Panc1 (cell line): ENCODE data around the gene WHRN. TPM values are rescaled to one million over a fixed set of nuclear protein-coding genes. Genes with fewer than 3 reads are reported as not detected.

ENCODE experiments used
- ATAC-seq: fragments of 200-7000 bp; cut with Tn5 transposase; 2 replicates; pipeline ENCODE4 v1.9.1; 2020; ENCODE audit warnings: mild to moderate bottlenecking, moderate library complexity
- BruUV-seq: library from RNA; stranded (reverse); fragments of 400-500 nt; replicated peaks from 2 replicates; lab custom pipeline; 2021; lab: Mats Ljungman, UMichigan
- CTCF ChIA-PET: fragments of 300-600 bp; sonication (Branson Sonifier 250); formaldehyde crosslinking; loops from one replicate; lab custom pipeline; 2022; ENCODE audit warnings: antibody characterized with exemption; lab: Charles Lee
- POLR2A ChIA-PET: fragments of 300-600 bp; sonication (Branson Sonifier 250); formaldehyde crosslinking; loops from one replicate; lab custom pipeline; 2022; ENCODE audit warnings: antibody characterized with exemption; lab: Charles Lee
- DNase-seq: peaks from one replicate; pipeline ENCODE4 v3.0.0-alpha.2; 2010; ENCODE audit warnings: low read depth, low spot score
- H3K27ac ChIP-seq: 2 replicates; pipeline ENCODE4 v1.5.1; 2011; ENCODE audit warnings: mild to moderate bottlenecking, low read length, inconsistent platforms
- H3K27me3 ChIP-seq: fragments of 200-500 bp; sonication (Bioruptor generic); 2 replicates; pipeline ENCODE4 v1.6.0; 2014; ENCODE audit warnings: low read length, inconsistent platforms; ENCODE audit not compliant: control insufficient read depth, insufficient read depth
- H3K36me3 ChIP-seq: fragments of 200-500 bp; sonication (Bioruptor generic); 2 replicates; pipeline ENCODE4 v1.5.1; 2014; ENCODE audit warnings: inconsistent platforms, mild to moderate bottlenecking, low read length, moderate library complexity; ENCODE audit not compliant: control insufficient read depth, insufficient read depth
- H3K4me1 ChIP-seq: 2 replicates; pipeline ENCODE4 v1.5.1; 2011; ENCODE audit warnings: inconsistent platforms, mild to moderate bottlenecking, low read length, moderate library complexity; ENCODE audit not compliant: control insufficient read depth, insufficient read depth
- H3K4me3 ChIP-seq, 2 experiments: 2 replicates each; pipeline ENCODE4 v1.5.1; 2011 to 2012; ENCODE audit warnings: low read depth in 2 of 2, low read length in 2 of 2, mild to moderate bottlenecking in 2 of 2, inconsistent platforms in 1 of 2, moderate library complexity in 1 of 2
- H3K9me3 ChIP-seq: fragments of 200-500 bp; sonication (Bioruptor generic); 2 replicates; pipeline ENCODE4 v1.5.1; 2014; ENCODE audit warnings: low read depth, mild to moderate bottlenecking, inconsistent platforms, low read length, moderate library complexity; ENCODE audit not compliant: control insufficient read depth, insufficient read depth
- POLR2AphosphoS5 ChIP-seq: IDR thresholded peaks from 2 replicates; pipeline ENCODE4 v1.6.1; 2012; ENCODE audit warnings: mild to moderate bottlenecking, low read depth, low read length, moderate library complexity
- SIN3A ChIP-seq: IDR thresholded peaks from 2 replicates; pipeline ENCODE4 v1.6.1; 2012; ENCODE audit warnings: low read depth, mild to moderate bottlenecking, low read length, moderate library complexity, borderline replicate concordance; ENCODE audit not compliant: insufficient read depth
- TCF7L2 ChIP-seq: IDR thresholded peaks from 2 replicates; pipeline ENCODE4 v1.6.1; 2011; ENCODE audit warnings: mild to moderate bottlenecking, low read depth, low read length, inconsistent platforms
- in situ Hi-C: cut with HindIII; loops from 2 replicates; pipeline ENCODE4 v1.10.0; 2016; ENCODE audit warnings: low sequenced_read_pairs, low pct_unique_long_range_greater_than_20kb
- intact Hi-C: fragments of 100-400 bp; cut with micrococcal nuclease; formaldehyde crosslinking; loops from one replicate; pipeline ENCODE4 v1.10.0; 2022; ENCODE audit not compliant: unreplicated experiment
- total RNA-seq: library from RNA; stranded (reverse); gene quantifications from one replicate; pipeline ENCODE4 v1.2.1, GENCODE V29; 2021; ENCODE audit not compliant: unreplicated experiment
- TF ChIP-seq, protein P1 (sequence below): fragments of 450-650 bp; IDR thresholded peaks from 2 replicates; pipeline ENCODE4 v1.5.1; 2017; ENCODE audit warnings: mild to moderate bottlenecking
- TF ChIP-seq, protein P2 (sequence below), 2 experiments: IDR thresholded peaks; 2 replicates each; pipeline ENCODE4 v1.6.1; 2011 to 2012; ENCODE audit warnings: low read depth in 2 of 2, control low read depth in 1 of 2, low read length in 1 of 2, mild to moderate bottlenecking in 1 of 2, moderate library complexity in 1 of 2; ENCODE audit not compliant: insufficient read depth in 1 of 2

The WHRN gene
- total RNA-seq, 1 experiment from 2014 or later = 18.0 TPM

- Histone ChIP-seq H3K36me3 (no peaks in the 10 kb centered on the region), H3K4me1 (peaks cover 8% of the 10 kb centered on the region), H3K27me3 (no peaks in the 10 kb centered on the region), H3K4me3 (no peak overlapping the region), H3K9me3 (no peaks in the 10 kb centered on the region), H3K27ac (no peak overlapping the region)
- CTCF ChIA-PET = no interaction called here
- DNase-seq (no peak), ATAC-seq (no peak)
- POLR2A ChIA-PET = no interaction called here
- in situ Hi-C loops (no loop called here), intact Hi-C loops (no loop called here)
- BruUV-seq = no TSS peak
- TF ChIP-seq TCF7L2 (no peak), SIN3A (no peak), POLR2AphosphoS5 (no peak)
- TF ChIP-seq, protein P1, sequence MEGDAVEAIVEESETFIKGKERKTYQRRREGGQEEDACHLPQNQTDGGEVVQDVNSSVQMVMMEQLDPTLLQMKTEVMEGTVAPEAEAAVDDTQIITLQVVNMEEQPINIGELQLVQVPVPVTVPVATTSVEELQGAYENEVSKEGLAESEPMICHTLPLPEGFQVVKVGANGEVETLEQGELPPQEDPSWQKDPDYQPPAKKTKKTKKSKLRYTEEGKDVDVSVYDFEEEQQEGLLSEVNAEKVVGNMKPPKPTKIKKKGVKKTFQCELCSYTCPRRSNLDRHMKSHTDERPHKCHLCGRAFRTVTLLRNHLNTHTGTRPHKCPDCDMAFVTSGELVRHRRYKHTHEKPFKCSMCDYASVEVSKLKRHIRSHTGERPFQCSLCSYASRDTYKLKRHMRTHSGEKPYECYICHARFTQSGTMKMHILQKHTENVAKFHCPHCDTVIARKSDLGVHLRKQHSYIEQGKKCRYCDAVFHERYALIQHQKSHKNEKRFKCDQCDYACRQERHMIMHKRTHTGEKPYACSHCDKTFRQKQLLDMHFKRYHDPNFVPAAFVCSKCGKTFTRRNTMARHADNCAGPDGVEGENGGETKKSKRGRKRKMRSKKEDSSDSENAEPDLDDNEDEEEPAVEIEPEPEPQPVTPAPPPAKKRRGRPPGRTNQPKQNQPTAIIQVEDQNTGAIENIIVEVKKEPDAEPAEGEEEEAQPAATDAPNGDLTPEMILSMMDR = no peak
- TF ChIP-seq, protein P2, sequence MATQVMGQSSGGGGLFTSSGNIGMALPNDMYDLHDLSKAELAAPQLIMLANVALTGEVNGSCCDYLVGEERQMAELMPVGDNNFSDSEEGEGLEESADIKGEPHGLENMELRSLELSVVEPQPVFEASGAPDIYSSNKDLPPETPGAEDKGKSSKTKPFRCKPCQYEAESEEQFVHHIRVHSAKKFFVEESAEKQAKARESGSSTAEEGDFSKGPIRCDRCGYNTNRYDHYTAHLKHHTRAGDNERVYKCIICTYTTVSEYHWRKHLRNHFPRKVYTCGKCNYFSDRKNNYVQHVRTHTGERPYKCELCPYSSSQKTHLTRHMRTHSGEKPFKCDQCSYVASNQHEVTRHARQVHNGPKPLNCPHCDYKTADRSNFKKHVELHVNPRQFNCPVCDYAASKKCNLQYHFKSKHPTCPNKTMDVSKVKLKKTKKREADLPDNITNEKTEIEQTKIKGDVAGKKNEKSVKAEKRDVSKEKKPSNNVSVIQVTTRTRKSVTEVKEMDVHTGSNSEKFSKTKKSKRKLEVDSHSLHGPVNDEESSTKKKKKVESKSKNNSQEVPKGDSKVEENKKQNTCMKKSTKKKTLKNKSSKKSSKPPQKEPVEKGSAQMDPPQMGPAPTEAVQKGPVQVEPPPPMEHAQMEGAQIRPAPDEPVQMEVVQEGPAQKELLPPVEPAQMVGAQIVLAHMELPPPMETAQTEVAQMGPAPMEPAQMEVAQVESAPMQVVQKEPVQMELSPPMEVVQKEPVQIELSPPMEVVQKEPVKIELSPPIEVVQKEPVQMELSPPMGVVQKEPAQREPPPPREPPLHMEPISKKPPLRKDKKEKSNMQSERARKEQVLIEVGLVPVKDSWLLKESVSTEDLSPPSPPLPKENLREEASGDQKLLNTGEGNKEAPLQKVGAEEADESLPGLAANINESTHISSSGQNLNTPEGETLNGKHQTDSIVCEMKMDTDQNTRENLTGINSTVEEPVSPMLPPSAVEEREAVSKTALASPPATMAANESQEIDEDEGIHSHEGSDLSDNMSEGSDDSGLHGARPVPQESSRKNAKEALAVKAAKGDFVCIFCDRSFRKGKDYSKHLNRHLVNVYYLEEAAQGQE (IDR thresholded peaks at IDR 0.05; ENCODE audit: insufficient read depth in 1 of 2, low read depth in 2 of 2, low read length in 1 of 2) = no peak
Measured at GRCh38 chr9:114496011-114496410, 9.3 kb downstream of the WHRN start.

GRCh38 chr9:114494776-114495569 is 10.3 kb downstream of the WHRN start:
- no peaks in the 10 kb centered on the region for H3K9me3 ChIP-seq
- no peaks in the 10 kb centered on the region; the same call in none of the 2 replicates for H3K4me1 ChIP-seq
- BruUV-seq = no TSS peak
- in situ Hi-C loops = no loop called here
- no peak overlapping the region for H3K4me3 ChIP-seq
- H3K27ac ChIP-seq = no peak overlapping the region
- intact Hi-C loops = no loop called here
- H3K27me3 ChIP-seq = no peaks in the 10 kb centered on the region
- POLR2A ChIA-PET = no interaction called here
- CTCF ChIA-PET = no interaction called here
- H3K36me3 ChIP-seq = no peaks in the 10 kb centered on the region
- ATAC-seq = no peak
- TF ChIP-seq, protein P1 = no peak
- TF ChIP-seq SIN3A = no peak
- TF ChIP-seq, protein P2 (IDR thresholded peaks at IDR 0.05; ENCODE audit: insufficient read depth in 1 of 2, low read depth in 2 of 2, low read length in 1 of 2) = no peak
- TF ChIP-seq POLR2AphosphoS5 = no peak
- no peak for TF ChIP-seq TCF7L2
- no peak for DNase-seq
